H1 (cell line): ENCODE results near the gene MSI2. TPM values are rescaled to one million over a fixed set of nuclear protein-coding genes. Genes with fewer than 3 reads are reported as not detected.

Experiments used
- KDM5A ChIP-seq: fragments of 200-600 bp; IDR thresholded peaks from 2 replicates; pipeline ENCODE4 v1.7.1; 2012; ENCODE audit warnings: mild to moderate bottlenecking, low read length, inconsistent platforms, mixed read lengths
- polyA plus RNA-seq, 7 experiments: library from polyadenylated mRNA; depleted of rRNA in 3 of 7; stranded (reverse) in 5 of 7; unstranded in 2 of 7; fragments of >200 nt in 5 of 7; fragments of 200-250 nt in 2 of 7; gene quantifications; 1 replicate in 5 of 7; 2 replicates in 1 of 7; 4 replicates in 1 of 7; pipeline versions ENCODE4 v1.2.1 to v1.2.3, GENCODE V29; 2011 to 2013; ENCODE audit warnings: missing spikeins in 2 of 7, mixed read lengths in 2 of 7
- total RNA-seq: library from RNA; stranded (reverse); fragmentation: NEBNext Ultra II Directional; extraction: Animal tissue kit (Norgen Biotek cat#: 25700); gene quantifications from 2 replicates; pipeline ENCODE4 v1.2.1, GENCODE V29; 2021

The MSI2 gene
- total and polyA plus RNA-seq, 2 of the 8 experiments (the other 6 are each of a cell fraction or from before 2014, with no cell fraction given) = 36.7 to 80.6 TPM

DNA sequence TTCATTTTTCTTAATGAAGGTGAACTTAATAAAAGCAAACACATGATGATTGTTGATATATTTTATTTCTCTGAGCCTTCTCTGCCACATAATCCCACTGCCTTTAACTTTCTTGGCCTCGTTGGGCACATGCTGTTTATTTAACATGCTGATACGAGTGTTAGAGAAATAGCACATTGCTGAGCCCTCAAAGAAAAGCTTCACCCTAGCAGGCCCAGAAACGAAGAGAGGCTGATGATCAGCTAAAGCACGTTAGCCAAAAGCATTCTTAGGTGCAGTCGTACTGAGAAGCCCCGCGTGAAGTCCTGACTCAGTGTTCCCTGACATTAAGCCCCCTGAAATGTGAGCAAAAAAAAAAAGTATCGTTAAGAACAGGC is 366.0 kb downstream of the MSI2 start (continued):
- no peak for TF ChIP-seq KDM5A
